Skeletal muscle satellite cell (primary cell): ENCODE measurements around the gene TENM4.
"Not testable (repeated sequence)": the region's sequence is repeated elsewhere in the genome, so short reads cannot be mapped to it uniquely, and the experiment has no call there.

Experiments
- H3K27me3 ChIP-seq: 2 replicates; pipeline ENCODE4 v1.7.0; 2013; ENCODE audit warnings: low read length; ENCODE audit not compliant: control insufficient read depth, insufficient read depth
- H3K36me3 ChIP-seq: 2 replicates; pipeline ENCODE4 v1.7.0; 2013; ENCODE audit warnings: mild to moderate bottlenecking, control low read depth, low read length; ENCODE audit not compliant: insufficient read depth
- H3K4me1 ChIP-seq: 2 replicates; pipeline ENCODE4 v1.7.0; 2013; ENCODE audit warnings: low read length; ENCODE audit not compliant: control insufficient read depth, insufficient read depth
- H3K4me2 ChIP-seq: 2 replicates; pipeline ENCODE4 v1.7.0; 2013; ENCODE audit warnings: mild to moderate bottlenecking, low read length
- H3K4me3 ChIP-seq: 2 replicates; pipeline ENCODE4 v1.7.0; 2013; ENCODE audit warnings: low read length
- H3K9ac ChIP-seq: 2 replicates; pipeline ENCODE4 v1.7.0; 2013; ENCODE audit warnings: mild to moderate bottlenecking, low read depth, low read length, moderate library complexity
- H3K9me3 ChIP-seq: replicated peaks from 2 replicates; pipeline ENCODE4 v1.7.0; 2013; ENCODE audit warnings: mild to moderate bottlenecking, control low read depth, low read length

The TENM4 gene

DNA sequence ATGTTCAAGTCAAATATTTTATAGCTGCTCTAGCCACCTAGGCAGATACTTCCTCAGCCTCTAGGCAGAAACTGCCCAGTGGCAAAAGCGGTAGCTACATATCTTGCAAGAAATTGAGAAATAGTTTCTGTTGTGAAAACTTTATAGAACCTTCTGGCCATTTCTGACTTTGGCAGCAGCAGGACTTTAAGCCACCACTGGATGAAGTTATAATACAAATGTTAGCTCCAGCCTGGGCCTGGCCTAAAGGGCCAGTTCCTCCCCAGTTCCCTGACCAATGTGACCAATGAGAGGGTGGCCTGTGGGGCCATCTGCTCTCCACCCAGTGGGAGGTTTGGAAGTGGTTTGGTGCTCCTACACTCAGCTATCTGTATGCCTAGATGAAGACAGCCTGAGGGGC is 612.2 kb downstream of the TENM4 start:
- H3K27me3 ChIP-seq = no peaks in the 10 kb centered on the region
- H3K9ac ChIP-seq = no peak overlapping the region
- H3K9me3 ChIP-seq = no peaks in the 10 kb centered on the region

GRCh38 chr11:78827291-78827690 is 613.5 kb downstream of the TENM4 start:
- H3K36me3 ChIP-seq, H3K27me3 ChIP-seq, H3K4me3 ChIP-seq, H3K4me2 ChIP-seq, H3K9ac ChIP-seq, H3K4me1 ChIP-seq, H3K9me3 ChIP-seq: not testable (repeated sequence)

More for the DNA sequence above, 612.2 kb downstream of the TENM4 start:
- H3K4me2 ChIP-seq = no peak overlapping the region
- H3K4me1 ChIP-seq = no peaks in the 10 kb centered on the region
- no peak overlapping the region for H3K4me3 ChIP-seq
- H3K36me3 ChIP-seq = no peaks in the 10 kb centered on the region

DNA sequence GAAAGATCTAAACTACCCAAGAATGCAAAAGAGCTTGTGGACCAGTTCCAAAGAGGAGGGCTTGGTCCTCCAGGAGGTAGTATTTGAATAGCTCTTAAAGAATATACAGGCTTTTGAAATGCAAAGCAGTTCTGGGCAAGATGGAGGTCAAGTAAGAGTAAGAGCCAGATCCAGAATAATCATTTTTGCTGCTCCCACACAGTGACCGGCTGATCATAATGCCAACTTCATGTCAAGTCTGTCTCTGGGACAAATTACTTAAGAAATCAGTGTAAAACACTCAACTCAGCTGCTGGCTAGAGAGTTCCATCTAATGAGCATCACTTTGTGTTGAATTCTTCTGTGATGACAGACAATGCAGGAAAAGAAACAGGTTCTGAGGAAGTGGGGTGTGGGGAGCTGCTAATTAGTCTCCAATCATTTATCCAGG is 615.2 kb downstream of the TENM4 start:
- H3K9ac ChIP-seq = no peak overlapping the region
- no peak overlapping the region for H3K4me2 ChIP-seq
- no peaks in the 10 kb centered on the region for H3K4me1 ChIP-seq
- H3K27me3 ChIP-seq = no peaks in the 10 kb centered on the region
- H3K36me3 ChIP-seq = no peaks in the 10 kb centered on the region
- no peak overlapping the region for H3K4me3 ChIP-seq
- H3K9me3 ChIP-seq = no peaks in the 10 kb centered on the region

DNA sequence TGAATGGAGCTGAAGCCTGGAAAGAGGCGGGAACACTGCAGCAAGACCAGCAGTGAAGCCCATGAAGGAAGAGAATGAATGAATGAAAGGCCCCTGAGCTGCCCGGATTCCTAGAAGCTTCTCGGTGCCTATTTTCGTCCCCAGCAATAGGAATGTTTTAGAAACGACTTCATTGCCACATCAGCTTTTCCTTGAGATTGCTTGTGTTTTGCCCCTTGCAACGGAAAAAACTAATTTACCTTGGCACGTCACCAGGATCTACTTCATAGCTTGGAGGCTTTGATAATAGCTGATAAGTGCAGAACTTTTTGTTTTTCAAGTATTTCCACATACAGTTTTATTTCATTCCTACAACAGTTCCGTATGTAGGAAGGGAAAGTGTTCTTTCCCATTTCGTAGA is 617.2 kb downstream of the TENM4 start:
- no peak overlapping the region for H3K9ac ChIP-seq
- no peaks in the 10 kb centered on the region for H3K4me1 ChIP-seq
- no peaks in the 10 kb centered on the region for H3K9me3 ChIP-seq
- no peak overlapping the region for H3K4me3 ChIP-seq
- H3K36me3 ChIP-seq = no peaks in the 10 kb centered on the region
- no peaks in the 10 kb centered on the region for H3K27me3 ChIP-seq
- no peak overlapping the region for H3K4me2 ChIP-seq

- H3K4me3 ChIP-seq = no peak overlapping the region
- H3K4me2 ChIP-seq = no peak overlapping the region
- H3K27me3 ChIP-seq = no peaks in the 10 kb centered on the region
- H3K4me1 ChIP-seq = no peaks in the 10 kb centered on the region
- no peaks in the 10 kb centered on the region for H3K9me3 ChIP-seq
- H3K9ac ChIP-seq = no peak overlapping the region
- H3K36me3 ChIP-seq = no peaks in the 10 kb centered on the region
Observed at GRCh38 chr11:78822931-78823423, 617.9 kb downstream of the TENM4 start.

GRCh38 chr11:78821371-78822306 is 619.2 kb downstream of the TENM4 start:
- no peaks in the 10 kb centered on the region for H3K9me3 ChIP-seq
- no peak overlapping the region for H3K9ac ChIP-seq
- no peaks in the 10 kb centered on the region for H3K27me3 ChIP-seq

GRCh38 chr11:78820741-78821140 is 620.1 kb downstream of the TENM4 start:
- H3K9ac ChIP-seq = no peak overlapping the region
- no peaks in the 10 kb centered on the region for H3K9me3 ChIP-seq
- no peaks in the 10 kb centered on the region for H3K27me3 ChIP-seq
- no peak overlapping the region for H3K4me2 ChIP-seq
- no peaks in the 10 kb centered on the region for H3K4me1 ChIP-seq
- no peak overlapping the region for H3K4me3 ChIP-seq
- no peaks in the 10 kb centered on the region for H3K36me3 ChIP-seq

More at GRCh38 chr11:78821371-78822306, 619.2 kb downstream of the TENM4 start:
- no peak overlapping the region for H3K4me2 ChIP-seq
- H3K36me3 ChIP-seq = no peaks in the 10 kb centered on the region
- no peak overlapping the region for H3K4me3 ChIP-seq
- H3K4me1 ChIP-seq = no peaks in the 10 kb centered on the region

DNA sequence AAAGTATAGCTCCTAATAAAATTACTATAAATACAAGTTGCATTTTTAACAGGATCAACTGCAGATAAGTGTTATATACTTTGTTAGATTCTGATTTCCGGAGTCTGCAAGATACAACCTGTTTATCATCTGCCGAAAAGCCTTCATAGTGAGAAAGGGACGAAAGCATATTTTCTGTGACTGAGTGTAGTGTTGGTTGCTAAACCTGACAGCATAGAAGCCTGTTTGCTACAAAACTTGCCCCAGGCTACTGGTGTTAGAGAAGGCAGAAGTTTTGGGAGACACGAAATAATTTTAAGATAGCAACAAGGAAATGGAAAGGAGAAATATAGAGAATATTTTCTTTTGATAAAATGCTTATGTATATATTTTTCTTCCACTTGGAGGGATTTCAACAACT is 622.6 kb downstream of the TENM4 start:
- H3K4me2 ChIP-seq = no peak overlapping the region
- H3K9me3 ChIP-seq = no peaks in the 10 kb centered on the region
- H3K36me3 ChIP-seq = no peaks in the 10 kb centered on the region
- no peak overlapping the region for H3K4me3 ChIP-seq
- no peak overlapping the region for H3K9ac ChIP-seq
- H3K4me1 ChIP-seq = no peaks in the 10 kb centered on the region
- no peaks in the 10 kb centered on the region for H3K27me3 ChIP-seq

DNA sequence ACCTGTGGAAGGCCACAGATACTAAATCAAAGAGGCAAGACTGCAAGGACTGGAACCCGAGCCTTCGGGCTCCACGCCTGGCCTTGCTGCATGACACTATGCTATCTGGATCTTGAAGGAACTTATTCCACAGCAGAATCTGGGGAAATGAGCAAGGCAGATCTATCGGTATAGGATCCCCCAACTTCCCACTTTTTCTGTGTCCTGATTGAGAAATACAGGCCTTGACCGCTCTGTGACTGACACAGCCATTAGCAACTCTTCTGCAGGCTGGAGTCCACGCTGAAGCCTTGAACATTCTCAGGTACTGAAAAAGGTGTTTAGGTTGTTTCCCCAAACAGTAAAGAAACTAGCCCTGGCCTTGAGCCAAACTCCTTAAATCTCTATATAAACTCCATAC is 625.0 kb downstream of the TENM4 start:
- no peak overlapping the region for H3K4me2 ChIP-seq
- H3K27me3 ChIP-seq = no peaks in the 10 kb centered on the region
- H3K36me3 ChIP-seq = no peaks in the 10 kb centered on the region
- H3K4me1 ChIP-seq = no peaks in the 10 kb centered on the region
- H3K9ac ChIP-seq = no peak overlapping the region
- no peaks in the 10 kb centered on the region for H3K9me3 ChIP-seq
- H3K4me3 ChIP-seq = no peak overlapping the region

- Histone ChIP-seq H3K4me2 (no peak overlapping the region), H3K9me3 (no peaks in the 10 kb centered on the region), H3K4me3 (no peak overlapping the region), H3K4me1 (no peaks in the 10 kb centered on the region), H3K9ac (no peak overlapping the region), H3K27me3 (no peaks in the 10 kb centered on the region), H3K36me3 (no peaks in the 10 kb centered on the region)
Observed at GRCh38 chr11:78812513-78813293, 628.1 kb downstream of the TENM4 start.

DNA sequence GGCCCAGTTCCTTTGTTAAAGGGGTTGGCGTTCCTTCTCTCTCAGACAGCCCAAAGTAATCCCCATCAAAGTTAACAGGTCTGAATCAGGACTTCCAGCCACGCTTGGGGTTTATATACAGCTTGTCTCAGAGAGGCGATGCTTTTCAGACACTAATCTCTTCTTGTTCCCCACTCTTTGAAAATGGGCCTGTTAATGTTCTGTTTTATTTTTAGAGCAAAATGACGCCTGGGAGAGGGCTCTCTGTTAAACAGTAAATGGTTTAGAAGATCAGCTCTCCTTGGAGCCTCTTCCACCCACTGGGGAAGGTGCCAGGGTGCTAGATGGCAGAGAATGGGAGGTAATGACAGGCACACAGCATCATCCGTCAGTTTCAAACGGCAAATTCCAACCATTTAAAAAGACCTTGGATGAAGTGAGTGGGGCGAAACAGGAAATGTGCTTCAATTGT is 630.2 kb downstream of the TENM4 start:
- H3K9ac ChIP-seq = no peak overlapping the region
- no peaks in the 10 kb centered on the region for H3K27me3 ChIP-seq
- H3K4me2 ChIP-seq = no peak overlapping the region
- H3K36me3 ChIP-seq = no peaks in the 10 kb centered on the region
- no peak overlapping the region for H3K4me3 ChIP-seq
- no peaks in the 10 kb centered on the region for H3K9me3 ChIP-seq
- no peaks in the 10 kb centered on the region for H3K4me1 ChIP-seq
